Measurements from ENCODE around the gene PIP5K1C. TPM values are rescaled to one million over a fixed set of nuclear protein-coding genes. Genes with fewer than 3 reads are reported as not detected.

Gene PIP5K1C
- total and polyA plus RNA-seq, 10 of the 15 experiments (the other 5 are each of a cell fraction or from before 2014, with no cell fraction given) = 0.39 to 19.6 (median 5.3) TPM

- no peak for TF ChIP-seq IRF5 (IDR thresholded peaks at IDR 0.05; ENCODE audit: borderline replicate concordance)
- no peak for TF ChIP-seq ZNF24 (IDR thresholded peaks at IDR 0.05)
- TF ChIP-seq GATAD2B (conservative IDR thresholded peaks at IDR 0.05; ENCODE audit: low read depth) = no peak
- TF ChIP-seq EED (IDR thresholded peaks at IDR 0.05; ENCODE audit: low read depth) = no peak
- no peak for TF ChIP-seq ESRRA (IDR thresholded peaks at IDR 0.05; ENCODE audit: low read length)
- TF ChIP-seq, protein P1, sequence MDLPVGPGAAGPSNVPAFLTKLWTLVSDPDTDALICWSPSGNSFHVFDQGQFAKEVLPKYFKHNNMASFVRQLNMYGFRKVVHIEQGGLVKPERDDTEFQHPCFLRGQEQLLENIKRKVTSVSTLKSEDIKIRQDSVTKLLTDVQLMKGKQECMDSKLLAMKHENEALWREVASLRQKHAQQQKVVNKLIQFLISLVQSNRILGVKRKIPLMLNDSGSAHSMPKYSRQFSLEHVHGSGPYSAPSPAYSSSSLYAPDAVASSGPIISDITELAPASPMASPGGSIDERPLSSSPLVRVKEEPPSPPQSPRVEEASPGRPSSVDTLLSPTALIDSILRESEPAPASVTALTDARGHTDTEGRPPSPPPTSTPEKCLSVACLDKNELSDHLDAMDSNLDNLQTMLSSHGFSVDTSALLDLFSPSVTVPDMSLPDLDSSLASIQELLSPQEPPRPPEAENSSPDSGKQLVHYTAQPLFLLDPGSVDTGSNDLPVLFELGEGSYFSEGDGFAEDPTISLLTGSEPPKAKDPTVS (IDR thresholded peaks at IDR 0.05; ENCODE audit: low read depth, low read length) = no peak
- no peak for TF ChIP-seq MYC (IDR thresholded peaks at IDR 0.05; ENCODE audit: insufficient read depth, insufficient read length, insufficient replicate concordance, low read length, severe bottlenecking)
These were observed 30.1 kb downstream of the PIP5K1C start (continued) for GRCh38 chr19:3669947-3670795.
